GM19239 (cell line): ENCODE measurements around the gene NACC1.
"Not testable (repeated sequence)": the region's sequence is repeated elsewhere in the genome, so short reads cannot be mapped to it uniquely, and the experiment has no call there.

Experiments used
- DNase-seq: peaks from one replicate; pipeline ENCODE4 v3.0.0; 2011; ENCODE audit warnings: low spot score; ENCODE audit not compliant: insufficient read length
- FAIRE-seq: peaks from 2 replicates; lab custom pipeline; 2011; peaks lifted over from hg19 to GRCh38; lab: Jason Lieb, UNC

NACC1 gene

DNA sequence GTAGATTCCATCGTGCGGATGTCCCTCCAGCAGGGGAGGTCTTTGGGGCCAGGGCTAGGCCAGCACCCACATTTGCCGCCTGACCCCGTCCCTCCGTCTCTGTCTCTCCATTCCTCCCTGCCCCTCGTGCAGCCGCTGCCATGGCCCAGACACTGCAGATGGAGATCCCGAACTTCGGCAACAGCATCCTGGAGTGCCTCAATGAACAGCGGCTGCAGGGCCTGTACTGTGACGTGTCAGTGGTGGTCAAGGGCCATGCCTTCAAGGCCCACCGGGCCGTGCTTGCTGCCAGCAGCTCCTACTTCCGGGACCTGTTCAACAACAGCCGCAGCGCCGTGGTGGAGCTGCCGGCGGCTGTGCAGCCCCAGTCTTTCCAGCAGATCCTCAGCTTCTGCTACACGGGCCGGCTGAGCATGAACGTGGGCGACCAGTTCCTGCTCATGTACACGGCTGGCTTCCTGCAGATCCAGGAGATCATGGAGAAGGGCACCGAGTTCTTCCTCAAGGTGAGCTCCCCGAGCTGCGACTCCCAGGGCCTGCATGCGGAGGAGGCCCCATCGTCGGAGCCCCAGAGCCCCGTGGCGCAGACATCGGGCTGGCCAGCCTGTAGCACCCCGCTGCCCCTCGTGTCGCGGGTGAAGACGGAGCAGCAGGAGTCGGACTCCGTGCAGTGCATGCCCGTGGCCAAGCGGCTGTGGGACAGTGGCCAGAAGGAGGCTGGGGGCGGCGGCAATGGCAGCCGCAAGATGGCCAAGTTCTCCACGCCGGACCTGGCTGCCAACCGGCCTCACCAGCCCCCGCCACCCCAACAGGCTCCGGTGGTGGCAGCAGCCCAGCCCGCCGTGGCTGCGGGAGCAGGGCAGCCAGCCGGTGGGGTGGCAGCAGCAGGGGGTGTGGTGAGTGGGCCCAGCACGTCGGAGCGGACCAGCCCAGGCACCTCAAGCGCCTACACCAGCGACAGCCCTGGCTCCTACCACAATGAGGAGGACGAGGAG is 17.3 kb downstream of the NACC1 start:
- no peak for DNase-seq
- no peak for FAIRE-seq

DNA sequence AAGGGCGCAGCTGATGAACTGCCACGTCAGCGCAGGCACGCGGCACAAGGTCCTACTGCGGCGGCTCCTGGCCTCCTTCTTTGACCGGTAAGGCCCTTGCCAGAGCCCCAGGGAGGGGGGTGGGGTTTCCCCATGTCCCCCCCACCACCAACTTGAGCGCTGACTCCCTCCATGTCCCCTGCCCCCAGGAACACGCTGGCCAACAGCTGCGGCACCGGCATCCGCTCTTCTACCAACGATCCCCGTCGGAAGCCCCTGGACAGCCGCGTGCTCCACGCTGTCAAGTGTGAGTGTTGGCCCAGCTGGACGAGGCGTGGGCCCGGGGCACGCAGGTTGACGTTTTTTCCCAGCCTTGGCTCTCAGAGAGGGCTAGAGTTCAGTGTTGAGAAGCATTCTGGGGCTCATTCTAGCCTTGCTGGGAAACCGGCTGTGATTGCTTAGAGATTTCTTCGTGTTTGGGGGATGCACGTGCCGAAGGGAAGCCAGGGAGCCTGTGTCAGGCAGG is 19.3 kb downstream of the NACC1 start:
- DNase-seq (no peak), FAIRE-seq (no peak)

DNA sequence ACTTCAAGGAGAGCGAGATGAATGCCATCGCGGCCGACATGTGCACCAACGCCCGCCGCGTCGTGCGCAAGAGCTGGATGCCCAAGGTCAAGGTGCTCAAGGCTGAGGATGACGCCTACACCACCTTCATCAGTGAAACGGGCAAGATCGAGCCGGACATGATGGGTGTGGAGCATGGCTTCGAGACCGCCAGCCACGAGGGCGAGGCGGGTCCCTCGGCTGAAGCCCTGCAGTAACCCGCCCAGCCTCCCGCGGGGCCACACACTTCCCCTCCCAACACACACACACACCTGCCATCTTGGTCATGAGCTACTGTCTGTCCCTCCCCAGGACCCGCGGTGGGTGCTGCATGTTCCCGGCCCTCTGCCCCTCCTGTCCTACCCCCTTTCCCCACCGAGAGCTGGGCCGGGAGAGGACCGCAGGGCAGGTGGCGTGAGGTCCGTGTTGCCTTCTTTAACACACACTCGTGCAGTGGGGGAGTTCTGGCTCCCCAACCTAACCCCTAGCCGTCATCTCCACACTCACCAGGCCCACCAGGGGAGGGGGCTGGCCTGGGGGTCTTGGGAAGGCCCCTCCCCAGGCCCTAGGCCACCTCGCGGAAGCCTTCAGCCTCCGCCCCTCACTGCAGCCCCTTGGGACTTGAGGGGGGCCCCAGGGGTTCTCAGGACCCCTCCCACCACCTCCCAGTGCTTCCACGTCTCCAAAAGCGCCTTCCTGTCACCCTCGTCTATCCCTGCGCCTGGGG is 20.3 kb downstream of the NACC1 start:
- no peak for DNase-seq
- FAIRE-seq = no peak

DNA sequence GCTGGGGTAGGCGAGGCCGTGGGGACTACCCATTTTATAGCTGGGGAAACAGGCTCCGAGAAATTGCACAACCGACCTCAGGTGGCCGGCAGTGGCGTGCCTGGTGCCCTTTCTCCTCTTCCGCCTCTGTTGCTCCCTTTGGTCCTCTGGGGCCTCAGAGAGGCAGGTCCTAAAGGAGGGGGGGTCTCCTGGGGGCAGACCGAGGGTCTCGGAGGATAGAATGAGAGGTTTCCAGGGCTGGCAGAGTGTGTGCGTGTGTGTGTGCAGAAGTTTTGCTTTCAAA is 20.8 kb downstream of the NACC1 start:
- DNase-seq = no peak
- FAIRE-seq = no peak

DNA sequence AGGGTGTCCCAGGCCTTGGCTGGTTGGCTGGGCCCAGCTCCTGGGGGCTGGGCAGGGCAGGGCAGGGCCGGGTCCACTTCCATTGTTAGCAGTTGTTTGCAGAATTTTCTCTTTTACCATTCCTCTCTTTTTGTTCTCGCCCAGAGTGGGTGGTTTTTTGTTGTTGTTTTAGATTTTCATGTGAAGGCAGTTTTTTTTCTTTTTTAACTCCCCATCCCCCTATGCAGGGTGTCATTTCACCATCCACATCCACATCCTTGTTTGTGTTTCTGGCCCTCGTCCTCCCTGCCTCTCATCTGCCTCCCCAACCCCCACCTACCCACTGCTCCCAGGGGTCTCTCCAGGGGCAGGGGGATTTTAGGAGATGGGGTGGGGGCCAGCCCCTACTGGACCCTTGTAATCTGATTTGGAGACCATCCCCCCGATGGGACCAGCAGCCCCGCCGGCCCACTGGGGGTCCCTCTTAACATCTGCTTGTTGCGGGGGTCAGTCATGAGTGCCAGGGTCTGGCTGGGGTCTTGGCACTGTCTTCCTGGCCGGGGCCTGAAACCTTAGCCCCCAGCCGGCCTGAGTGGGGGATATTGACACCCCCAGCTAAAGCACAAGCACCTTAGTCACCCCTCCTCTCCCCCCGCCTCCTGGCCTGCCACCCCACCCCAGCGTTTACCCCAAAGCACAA is 21.7 kb downstream of the NACC1 start:
- FAIRE-seq = no peak
- no peak for DNase-seq

DNA sequence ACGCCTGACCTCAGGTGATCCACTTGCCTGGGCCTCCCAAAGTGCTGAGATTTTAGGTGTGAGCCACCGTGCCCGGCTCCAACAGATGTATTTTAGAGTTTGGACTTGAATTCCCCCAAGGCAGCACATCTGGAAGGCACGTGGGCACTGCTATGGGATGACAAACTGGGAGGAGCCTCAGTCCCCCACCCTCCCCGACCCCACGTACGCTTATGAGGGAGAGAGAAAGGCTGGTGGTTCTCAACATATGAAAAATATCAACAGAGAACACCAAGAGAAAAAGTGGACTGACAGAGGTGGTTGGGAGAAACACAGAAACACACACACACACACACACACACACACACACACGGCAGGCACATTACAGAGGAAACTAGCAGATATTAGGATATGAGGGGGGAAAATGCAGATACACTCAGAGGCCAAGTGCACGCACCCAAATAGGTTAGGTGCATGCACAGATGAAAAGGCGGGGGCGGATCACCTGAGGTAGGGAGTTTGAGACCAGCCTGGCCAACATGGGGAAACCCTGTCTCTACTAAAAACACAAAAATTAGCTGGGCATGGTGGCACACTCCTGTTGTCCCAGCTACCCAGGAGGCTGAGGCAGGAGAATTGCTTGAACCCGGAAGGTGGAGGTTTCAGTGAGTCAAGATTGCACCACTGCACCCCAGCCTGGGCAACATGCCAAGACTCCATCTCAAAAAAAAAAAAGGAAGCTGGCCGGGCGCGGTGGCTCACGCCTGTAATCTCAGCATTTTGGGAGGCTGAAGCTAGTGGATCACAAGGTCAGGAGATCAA is 28.9 kb downstream of the NACC1 start:
- FAIRE-seq (no peak), DNase-seq (no peak)

DNA sequence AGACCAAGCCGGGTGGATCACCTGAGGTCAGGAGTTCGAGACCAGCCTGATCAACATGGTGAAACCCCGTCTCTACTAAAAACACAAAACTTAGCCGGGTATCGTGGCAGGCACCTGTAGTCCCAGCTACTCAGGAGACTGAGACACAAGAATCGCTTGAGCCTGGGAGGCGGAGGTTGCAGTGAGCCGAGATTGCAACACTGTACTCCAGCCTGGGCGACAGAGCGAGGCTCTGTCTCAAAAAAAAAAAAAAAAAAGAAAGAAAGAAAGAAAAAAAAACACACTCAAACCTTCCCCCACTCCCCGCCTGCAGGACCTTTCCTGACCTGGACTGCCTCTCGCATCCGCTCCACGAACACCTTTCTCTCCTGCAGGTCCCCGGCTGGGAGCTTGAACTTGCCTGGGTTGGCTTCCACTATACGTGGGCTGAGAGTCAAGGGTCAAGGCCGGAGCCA is 31.1 kb downstream of the NACC1 start:
- not testable (repeated sequence) for DNase-seq

DNA sequence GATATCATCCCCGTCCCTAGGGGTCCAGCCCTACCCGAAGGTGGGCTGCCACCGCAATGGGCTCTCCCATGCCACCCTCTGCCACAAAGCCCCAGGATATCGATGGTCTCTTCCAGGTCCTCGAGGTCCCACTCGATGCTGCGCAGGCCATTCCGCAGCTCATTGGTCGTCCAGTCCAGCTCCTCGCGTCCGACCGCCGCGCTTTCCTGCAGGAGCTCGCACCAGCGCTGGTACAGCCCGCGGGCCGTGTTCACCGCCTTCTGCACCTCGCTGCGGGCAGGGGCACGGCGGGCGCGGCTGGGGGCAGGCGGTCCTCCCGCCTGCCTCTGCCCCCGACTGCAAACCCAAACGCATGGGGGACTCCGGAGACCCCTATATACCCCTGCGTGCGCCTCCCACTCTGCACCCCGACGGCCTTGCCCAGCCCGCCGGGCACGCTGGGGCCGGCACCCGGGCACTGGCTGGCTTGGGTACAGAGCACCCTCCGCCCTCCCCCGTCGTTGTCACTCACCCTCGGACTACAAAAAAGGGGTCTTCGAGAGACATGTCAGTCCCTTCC is 31.6 kb downstream of the NACC1 start:
- FAIRE-seq (no peak), DNase-seq (no peak)

More for the DNA sequence above, 31.1 kb downstream of the NACC1 start:
- not testable (repeated sequence) for FAIRE-seq

DNA sequence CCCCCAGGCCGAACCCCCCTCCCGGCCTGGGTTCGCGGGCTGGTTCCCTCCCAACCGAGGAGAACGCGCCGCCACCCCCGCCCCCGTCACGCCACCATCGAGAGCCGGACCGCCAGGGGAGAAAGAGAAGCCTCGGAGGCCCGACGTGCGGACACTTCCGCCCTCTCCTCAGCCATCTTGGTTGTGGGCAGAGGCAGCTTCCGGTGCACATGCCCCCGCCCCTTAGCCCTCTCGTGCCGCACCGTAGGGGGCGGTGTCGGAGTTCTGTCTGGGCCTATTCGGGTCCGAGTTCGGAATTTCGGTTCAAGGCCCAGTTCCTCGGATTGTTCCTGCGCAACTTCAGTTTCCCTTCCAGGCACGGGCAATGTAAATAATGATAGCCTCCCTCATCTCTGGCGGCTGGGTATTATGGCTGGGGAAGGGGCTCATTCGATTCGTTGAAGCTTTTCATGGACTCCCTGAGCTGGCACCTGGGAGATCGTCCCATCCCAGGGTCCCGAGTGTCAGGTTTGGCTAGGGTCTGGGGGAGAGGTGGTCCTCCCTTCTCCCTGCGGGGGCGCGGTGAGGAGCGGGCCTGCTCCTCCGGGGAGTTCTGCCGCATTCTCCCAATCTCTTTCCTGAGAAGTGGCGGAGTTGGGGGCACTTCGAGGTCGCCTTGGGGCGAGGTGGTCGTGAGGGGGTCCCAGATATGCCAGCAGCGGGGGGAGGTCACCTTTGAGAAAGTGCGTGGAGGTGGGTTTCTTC is 32.3 kb downstream of the NACC1 start, which contains the start of the genes IER2 and STX10:
TSS of gene IER2 (plus strand) at position 225 of the 744 bp plus-strand sequence. CDS start 2,776 bp downstream, outside the sequence.
TSS of gene STX10 (minus strand) at position 189 of the 744 bp plus-strand sequence. CDS start 202 bp downstream, outside the sequence.
- FAIRE-seq = peak; percentile 96

DNA sequence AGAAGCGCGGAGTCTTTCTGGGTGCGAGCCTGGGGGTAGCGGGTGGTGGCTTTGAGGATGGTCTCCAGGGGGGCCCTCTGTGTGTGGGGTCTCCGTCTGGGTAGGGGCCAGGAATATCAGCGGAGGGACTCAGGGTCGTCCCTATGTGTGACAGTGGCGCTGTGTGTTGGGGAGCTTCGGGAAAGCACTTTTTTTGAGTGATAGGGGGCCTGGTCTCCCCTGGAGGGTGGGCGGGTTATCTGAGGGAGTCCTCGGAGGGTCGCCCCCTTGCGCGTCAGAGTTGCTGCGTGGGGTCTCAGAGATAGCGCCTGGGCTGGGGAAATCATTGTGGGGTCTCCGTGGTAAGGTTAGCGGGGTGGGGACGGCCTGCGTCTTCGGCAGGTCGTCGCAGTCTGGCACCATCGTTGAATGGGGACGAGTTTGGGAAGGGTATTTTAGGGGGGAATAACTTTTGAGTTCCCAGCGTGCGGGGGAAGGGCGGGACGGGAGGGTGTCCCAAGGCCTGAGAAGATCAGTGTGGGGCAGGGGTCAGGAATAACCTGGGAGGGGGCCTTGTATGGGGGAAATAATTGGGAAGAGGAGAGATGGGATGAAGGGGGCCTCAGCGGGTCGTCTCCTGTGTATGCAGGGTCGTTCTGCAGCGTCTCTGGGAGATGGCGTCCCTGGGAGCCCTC is 33.0 kb downstream of the NACC1 start:
- DNase-seq = no peak
- no peak for FAIRE-seq

More for the DNA sequence above, 32.3 kb downstream of the NACC1 start, which contains the start of the genes IER2 and STX10:
- DNase-seq = peak; percentile 88

DNA sequence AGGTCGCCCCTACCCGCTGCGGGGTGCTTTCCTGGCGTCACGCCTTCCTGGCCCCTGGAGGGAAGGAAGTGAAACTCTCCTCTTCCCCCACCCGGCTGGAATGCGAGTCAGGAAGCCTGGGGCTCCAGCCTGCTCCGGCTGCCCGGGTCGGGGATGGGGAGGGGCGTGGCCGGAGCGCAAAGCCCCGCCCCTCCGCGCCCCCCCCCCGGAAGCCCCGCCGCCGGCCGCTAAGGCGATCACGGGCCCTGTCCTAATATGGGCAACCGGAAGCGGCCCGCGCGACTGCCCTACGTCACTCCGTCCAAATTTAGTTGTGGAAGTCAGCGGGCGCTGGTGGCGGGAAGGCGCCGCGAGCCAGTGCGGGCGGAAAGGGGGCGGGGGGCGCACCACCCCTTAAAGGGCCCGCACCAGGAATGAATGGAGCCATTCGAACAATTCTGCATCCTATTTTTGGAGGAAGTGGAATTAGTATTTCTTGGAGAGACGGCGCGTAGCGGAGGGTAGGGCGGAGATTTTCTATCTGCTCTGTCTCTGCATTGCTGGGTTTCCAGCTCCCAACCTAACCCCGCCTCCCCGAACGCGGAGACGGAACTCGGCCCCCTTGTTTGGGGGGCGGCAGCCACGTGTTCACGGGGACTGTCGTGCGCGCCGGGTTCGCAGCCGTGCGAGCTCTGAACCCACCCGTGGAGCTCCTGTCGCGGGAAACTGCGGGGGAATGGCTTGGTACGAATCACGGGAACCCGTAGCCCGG is 33.7 kb downstream of the NACC1 start:
- peak; percentile 89 for FAIRE-seq
- DNase-seq = peak; percentile 70

DNA sequence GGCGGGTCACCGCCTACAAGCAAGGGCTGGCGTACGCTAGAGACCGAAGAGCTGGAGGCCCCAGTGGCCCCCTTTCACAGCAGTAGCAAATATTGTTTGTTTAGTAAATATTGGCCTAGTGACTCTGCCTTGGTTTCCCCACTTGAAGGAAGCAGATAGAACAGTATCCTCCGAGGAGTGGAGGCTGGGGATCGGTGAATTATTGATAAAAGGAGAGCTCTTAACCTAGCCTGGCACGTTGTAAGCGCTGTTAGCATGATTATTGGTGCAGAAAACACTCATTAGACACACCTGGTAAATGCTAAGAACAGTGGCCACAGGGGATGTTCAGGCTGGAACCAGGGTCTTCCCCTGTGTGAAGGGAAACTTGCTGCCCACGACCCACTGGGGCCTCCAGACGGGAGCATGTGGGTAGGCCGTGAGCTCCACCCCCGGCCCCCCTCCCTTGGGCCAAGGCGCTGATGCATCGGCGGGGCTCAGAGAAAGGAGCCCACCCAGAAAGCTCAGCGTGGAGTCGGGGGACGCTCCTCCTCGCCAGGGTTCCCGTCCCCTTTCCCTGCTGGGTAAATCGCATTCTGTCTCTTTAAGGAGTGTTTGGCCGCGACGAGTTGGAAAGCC is 34.4 kb downstream of the NACC1 start:
- FAIRE-seq (no peak), DNase-seq (no peak)

DNA sequence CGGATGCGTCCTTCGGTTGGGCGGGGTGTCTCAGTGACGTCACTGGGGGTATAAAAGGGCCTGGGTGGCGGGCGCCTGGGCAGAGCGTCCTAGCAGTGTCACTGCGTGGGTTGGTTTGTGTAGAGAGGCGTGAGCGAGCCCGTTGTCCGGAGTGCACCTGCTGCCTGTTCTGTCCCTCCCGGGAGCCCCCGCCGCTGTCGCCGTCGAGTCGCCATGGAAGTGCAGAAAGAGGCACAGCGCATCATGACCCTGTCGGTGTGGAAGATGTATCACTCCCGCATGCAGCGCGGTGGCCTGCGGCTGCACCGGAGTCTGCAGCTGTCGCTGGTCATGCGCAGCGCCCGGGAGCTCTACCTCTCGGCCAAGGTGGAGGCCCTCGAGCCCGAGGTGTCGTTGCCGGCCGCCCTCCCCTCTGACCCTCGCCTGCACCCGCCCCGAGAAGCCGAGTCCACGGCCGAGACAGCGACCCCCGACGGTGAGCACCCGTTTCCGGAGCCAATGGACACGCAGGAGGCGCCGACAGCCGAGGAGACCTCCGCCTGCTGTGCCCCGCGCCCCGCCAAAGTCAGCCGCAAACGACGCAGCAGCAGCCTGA is 35.0 kb downstream of the NACC1 start:
- FAIRE-seq = peak; percentile 95
- DNase-seq = peak; percentile 70

DNA sequence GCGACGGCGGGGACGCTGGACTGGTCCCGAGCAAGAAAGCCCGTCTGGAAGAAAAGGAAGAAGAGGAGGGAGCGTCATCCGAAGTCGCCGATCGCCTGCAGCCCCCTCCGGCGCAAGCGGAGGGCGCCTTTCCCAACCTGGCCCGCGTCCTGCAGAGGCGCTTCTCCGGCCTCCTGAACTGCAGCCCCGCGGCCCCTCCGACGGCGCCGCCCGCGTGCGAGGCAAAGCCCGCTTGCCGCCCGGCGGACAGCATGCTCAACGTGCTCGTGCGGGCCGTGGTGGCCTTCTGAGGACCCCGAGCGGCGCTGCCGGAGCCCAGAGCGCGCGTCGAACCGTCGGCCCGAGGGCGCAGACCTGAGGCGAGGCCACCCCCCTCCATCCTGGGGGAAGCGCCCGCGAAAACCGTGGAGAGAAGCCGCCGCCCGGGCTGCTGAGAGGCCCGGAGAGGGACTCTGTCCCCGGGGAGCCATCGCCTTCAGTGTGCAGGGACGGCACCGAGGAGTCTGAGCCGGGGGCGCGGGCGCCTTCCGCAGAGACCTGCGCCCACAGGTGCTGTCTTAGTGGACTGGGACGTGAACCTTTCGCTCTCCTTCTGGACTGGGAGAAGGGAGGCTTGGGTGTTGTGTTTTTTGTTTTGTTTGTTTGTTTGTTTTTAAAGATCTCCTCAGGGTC is 35.6 kb downstream of the NACC1 start:
- DNase-seq (no peak), FAIRE-seq (no peak)

DNA sequence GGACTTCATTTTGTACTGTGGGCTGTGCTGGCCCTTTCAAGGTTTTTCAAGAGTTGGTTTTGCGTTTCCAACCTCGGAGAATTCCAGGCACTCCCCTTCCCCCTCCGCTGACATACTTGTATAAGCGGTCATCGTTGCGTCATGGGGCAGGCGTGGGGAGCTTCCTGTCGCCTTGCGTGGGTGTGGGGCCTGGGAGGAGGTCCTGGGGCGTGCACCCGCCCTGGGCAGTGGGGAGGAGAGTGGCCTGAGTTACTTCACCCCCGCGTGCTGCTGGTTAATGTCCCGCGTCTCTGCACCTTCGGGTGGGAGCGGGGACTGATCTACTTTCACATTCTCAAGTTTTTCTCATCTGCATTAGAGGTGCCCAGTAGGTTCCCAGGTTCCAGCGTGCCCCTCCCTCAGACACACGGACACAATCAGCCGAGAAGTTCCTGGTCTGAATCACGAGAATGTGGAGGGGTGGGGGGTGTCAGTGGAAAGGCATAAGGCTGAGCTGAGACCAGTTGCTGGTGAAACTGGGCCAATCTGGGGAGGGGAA is 36.2 kb downstream of the NACC1 start:
- DNase-seq = no peak
- peak; percentile 84 for FAIRE-seq
